ENCODE measurements around the gene TBC1D16.

DNA sequence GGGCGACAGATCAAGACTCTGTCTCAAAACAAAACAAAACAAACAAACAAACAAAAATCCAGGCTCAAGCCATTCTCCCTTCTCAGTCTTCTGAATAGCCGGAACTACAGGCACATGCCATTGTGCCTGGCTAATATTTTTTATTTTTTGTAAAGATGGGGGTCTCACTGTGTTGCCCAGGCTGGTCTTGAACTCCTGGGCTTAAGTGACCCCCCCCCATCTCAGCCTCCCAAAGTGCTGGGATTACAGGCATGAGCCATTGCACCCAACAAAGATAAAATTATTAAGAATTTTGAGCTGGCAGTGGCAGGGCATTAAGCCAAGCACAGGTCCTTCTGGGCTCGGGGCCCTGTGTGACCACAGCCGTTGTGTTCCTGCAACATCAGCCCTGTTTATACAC, 126.6 kb downstream of the TBC1D16 start:
- TF ChIP-seq POLR2A (IDR thresholded peaks at IDR 0.05) = no peak
- TF ChIP-seq, protein P1, sequence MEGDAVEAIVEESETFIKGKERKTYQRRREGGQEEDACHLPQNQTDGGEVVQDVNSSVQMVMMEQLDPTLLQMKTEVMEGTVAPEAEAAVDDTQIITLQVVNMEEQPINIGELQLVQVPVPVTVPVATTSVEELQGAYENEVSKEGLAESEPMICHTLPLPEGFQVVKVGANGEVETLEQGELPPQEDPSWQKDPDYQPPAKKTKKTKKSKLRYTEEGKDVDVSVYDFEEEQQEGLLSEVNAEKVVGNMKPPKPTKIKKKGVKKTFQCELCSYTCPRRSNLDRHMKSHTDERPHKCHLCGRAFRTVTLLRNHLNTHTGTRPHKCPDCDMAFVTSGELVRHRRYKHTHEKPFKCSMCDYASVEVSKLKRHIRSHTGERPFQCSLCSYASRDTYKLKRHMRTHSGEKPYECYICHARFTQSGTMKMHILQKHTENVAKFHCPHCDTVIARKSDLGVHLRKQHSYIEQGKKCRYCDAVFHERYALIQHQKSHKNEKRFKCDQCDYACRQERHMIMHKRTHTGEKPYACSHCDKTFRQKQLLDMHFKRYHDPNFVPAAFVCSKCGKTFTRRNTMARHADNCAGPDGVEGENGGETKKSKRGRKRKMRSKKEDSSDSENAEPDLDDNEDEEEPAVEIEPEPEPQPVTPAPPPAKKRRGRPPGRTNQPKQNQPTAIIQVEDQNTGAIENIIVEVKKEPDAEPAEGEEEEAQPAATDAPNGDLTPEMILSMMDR (IDR thresholded peaks at IDR 0.05) = no peak

Measured in lower leg skin (tissue), 3 donors.